ENCODE data around the gene PEAR1.
A peak's percentile ranks its signal among the peaks of the same experiment; 100 is the strongest.

Gene PEAR1

DNA sequence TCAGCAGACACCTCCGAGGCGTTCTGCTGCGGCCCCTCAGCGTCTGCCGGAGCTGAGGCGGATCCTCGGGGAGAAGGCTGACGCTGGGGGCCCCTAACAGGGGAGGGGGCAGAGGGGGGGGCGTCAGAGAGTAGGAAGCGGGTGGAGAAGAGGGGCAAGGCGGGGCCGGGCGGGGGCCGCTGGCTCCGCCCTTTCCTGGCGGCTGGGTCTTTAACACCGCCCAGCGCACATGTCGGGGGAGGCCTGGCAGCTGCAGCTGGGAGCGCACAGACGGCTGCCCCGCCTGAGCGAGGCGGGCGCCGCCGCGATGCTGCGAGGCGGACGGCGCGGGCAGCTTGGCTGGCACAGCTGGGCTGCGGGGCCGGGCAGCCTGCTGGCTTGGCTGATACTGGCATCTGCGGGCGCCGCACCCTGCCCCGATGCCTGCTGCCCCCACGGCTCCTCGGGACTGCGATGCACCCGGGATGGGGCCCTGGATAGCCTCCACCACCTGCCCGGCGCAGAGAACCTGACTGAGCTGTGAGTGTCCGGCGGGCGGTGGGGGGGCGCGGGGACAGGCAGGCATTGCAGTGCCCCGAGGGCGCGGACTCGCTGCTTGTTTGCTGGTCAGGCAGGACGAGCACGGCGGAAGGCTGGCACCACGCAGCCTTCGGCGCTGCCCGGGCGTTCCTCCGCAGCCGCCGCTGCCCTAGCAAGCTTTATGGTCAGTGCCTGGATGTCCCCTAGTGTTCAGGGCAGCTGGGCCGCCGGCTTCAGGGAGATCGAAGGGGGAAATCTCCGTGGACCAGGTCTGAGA lies 32.7 kb upstream of the PEAR1 start, which contains the start of gene NTRK1:
Gene NTRK1, plus strand, starts transcription at position 238 of the 796 bp plus-strand sequence. Its CDS starts 70 bp downstream, at position 308.
- DNase-seq = peak; percentile 63

DNA sequence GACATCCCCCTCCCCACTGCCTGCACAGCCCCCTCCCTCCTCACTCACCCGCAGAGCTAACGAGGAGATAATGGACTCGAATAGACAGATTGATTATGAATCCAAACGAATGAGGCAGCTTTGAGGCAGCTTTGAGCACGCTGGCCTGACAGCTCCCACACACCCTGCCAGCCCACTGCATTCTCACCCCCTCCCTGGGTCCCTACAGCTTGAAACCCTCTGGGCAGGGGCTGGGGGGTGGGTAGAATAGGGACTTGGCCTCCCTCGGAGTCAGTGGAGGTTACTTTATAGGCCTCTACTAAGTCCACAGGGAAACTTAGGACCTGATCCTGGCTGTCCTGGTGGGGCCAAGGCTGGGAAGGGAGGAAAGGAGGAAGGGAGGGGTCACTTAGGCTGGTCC lies 30.9 kb upstream of the PEAR1 start:
- no peak for DNase-seq

DNA sequence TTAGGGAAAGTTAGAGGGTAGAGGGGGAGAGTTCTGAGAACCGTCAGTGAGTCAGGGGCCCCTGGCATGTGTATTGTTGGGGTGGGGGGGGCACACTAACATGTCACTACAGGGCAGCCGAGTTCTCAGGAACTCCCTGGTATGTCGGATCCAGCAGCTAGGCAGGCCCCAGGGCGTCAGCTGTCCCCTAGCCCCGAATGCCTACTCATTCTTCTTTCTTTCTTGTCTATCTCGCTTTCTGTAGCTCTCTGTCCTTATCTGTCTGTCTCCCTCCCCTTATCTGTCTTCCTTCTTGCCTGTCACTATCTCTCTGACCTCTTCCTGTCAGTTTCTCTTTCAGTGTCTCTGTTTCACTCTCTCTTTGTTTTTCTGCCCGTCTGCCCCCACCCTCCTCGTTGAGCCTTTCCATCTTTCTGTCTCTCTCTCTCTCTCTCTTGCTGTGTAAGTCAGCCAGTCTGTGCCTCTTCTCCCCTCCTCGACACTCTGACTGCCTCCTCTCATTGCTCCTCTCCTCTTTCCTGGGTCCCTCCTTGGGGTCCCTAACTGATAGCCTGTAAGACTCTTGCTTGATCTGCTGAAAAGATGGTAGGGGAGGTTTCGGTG lies 30.4 kb upstream of the PEAR1 start:
- no peak for DNase-seq

DNA sequence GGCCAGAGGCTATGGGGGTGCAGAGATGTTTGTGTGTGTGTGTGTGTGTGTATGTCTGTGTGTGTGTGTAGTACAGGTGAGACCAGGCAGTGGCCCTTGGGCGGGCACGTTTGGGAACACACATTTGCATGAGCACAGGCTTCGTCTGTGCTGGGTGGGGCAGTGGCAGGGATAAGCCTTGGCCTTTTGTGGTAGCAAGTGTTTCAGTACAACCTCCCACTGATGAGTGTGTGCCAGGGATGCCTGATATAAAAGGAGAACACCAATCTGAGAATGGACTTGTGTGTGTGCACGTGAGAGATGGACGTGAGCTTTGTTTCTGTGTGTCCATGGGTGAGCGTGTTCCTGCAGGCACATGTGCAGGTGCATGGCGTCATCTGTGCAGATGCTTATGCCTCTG lies 29.9 kb upstream of the PEAR1 start:
- DNase-seq = no peak

DNA sequence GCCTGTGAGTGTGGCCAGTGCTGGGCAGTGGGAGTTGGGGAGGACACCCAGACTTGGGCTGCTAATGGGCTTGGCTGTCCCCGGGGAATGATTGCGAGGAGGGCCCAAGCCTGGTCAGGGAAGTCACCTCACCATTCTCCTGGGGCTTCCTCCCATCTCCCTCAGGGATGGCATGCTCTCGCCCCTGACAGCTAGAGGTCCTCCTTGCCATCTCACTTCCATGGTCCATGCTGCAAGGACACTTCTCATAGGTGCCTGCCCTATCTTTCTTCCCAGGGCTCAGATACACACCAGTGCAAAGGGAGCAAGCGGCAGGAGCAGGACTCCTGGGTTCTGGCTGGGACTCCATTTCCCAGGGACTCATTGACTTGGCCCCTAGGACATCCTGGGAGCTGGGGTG lies 28.7 kb upstream of the PEAR1 start:
- DNase-seq = no peak

DNA sequence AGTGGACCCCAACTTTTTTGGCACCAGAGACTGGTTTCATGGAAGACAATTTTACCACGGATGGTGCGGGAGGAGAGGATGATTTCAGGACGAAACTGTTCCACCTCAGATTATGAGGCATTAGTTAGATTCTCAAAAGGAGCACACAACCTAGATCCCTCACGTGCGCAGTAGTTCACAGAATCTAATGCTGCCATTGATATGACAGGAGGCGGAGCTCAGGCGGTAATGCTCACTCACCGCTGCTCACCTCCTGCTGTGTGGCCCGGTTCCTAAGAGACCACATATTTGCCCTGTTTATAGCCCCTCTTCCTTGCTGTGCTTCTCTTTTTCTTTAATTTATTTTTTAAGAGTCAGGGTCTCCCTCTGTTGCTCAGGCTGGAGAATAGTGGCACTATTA lies 28.3 kb upstream of the PEAR1 start:
- no peak for DNase-seq

DNA sequence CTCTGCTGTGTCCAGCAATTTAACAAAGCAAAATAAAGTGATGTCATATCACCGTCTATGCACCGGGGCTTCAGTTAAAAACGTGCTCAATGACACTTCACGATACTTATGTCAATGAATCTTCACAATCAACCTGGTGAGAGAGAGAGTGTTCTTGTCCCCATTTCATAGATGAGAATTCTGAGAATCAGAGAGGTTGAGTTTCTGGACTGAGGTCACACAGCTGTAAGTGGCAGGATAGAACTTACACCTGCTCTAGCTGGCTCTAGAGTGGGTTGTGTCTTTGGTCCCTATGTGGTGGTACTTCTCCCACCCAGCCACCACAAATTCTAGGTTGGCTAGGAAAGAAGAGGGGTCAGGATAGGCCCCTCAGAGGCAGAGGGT lies 27.7 kb upstream of the PEAR1 start:
- no peak for DNase-seq

DNA sequence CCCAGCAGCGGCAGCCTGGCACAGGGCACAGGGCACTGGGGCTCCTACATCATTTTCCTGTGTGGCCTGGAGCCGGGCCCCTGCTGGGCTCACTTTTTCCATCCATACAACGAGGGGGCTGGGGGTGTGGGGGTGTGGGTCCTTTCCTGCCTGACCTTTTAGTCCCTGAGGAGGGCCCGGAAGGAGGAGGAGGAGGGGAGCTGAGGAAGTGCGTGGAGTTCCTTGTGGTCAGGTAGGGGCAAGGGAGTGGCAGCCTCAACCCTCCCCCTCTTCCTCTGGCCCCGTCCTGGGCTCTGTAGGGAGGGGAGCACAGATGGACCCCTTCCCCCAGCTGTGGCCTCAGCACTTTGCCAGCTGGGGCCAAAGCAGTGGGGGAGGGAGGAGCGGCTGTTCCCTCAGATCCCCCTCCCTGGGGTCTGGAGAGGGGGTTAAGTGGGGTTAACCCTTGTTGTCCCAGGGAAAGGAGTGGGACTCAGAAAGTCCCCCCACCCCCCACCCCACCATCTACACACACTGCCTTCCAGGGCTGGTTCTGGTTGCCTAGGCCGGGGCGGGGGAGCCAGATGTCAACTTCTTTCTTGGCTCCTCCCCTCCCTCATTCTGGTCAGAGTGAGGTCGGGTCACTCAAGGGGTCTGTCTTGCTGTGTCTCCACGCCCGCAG lies 27.1 kb upstream of the PEAR1 start:
- no peak for DNase-seq

DNA sequence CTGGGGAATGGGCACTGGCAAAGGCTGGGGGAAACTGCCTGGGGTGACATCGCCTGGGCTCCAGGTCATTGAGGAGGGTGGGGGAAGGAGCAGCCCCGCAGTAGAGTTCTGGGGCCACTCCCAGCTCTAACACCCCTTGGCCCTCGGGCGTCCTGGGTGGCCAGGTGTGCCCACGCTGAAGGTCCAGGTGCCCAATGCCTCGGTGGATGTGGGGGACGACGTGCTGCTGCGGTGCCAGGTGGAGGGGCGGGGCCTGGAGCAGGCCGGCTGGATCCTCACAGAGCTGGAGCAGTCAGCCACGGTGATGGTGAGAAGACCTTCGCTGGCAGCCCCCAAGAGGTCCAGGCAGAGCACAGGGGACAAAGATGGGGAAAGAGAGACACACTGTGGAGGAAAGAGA lies 25.2 kb upstream of the PEAR1 start:
- DNase-seq = no peak

DNA sequence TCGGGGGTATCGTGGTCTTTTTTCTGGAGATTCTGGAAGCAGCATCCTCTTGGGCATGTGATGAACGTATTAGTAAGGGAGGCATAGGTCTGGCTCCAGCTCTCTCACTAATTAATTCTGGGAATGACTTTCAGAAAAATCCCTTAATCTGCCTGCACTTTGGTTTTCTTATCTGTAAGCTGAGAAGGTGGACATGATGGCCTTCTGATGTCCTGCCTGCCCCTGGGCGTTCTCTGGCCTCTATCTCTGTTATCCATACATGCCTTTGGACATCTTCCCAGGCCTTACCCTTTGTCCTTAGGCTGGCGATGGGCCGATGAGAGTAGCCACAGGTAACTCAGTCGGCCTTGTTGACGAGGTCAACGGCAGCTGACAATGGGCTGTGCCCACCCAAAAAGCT lies 24.1 kb upstream of the PEAR1 start:
- DNase-seq = no peak

DNA sequence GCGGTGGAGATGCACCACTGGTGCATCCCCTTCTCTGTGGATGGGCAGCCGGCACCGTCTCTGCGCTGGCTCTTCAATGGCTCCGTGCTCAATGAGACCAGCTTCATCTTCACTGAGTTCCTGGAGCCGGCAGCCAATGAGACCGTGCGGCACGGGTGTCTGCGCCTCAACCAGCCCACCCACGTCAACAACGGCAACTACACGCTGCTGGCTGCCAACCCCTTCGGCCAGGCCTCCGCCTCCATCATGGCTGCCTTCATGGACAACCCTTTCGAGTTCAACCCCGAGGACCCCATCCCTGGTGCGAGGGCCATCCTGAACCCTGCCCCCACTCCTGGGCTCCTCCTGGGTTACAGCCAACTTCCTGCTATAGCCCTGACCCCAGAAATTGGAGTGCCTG lies 19.9 kb upstream of the PEAR1 start:
- DNase-seq = no peak

DNA sequence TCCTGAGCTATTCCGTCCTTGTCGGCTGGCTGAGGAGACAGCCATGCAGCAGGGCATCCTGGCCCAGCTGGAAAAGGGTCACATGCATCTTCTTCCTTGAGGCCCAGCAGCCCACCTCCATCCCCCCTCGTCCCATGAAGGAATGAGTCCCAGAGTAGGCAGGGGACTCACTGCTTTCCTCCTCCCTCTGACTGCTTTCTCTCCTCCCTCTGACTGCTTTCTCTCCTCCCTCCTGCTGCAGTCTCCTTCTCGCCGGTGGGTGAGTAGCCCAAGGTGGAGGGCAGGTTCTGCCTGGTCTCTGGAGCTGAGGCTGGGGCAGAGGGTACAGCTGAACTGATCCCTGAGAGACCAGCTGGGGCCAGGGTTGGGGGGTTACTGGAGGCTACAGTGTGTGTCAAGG lies 19.4 kb upstream of the PEAR1 start:
- DNase-seq = no peak

DNA sequence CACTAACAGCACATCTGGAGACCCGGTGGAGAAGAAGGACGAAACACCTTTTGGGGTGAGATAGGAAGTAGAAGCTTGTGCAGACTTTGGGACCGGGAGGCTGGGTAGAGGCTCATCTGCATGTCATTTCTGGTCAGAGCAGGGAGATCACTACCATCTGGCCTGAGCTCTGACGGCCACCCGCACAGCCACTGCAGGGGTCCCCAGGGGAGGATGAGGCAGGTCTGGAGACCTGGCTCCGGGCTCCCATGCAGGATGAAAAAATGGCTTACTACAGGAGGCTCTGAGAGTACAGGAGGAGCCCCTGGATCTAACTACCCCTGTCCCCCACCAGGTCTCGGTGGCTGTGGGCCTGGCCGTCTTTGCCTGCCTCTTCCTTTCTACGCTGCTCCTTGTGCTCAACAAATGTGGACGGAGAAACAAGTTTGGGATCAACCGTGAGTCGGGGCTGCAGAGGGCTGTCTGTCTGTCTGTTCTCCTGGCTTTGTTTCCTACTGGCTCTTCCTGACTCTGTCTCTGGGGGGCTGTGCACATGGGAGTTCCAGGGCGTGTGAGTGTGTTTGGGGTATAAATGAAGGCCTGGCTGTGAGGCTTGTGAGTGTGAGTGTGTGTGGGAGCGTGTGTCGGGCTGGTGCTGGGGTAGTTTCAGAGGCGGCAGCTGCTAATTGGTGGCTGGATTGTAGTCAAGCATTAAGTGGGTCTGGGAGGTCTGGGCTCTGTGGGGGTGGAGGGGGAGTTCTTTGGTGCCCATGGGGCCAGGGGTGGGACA lies 18.8 kb upstream of the PEAR1 start:
- DNase-seq = no peak

DNA sequence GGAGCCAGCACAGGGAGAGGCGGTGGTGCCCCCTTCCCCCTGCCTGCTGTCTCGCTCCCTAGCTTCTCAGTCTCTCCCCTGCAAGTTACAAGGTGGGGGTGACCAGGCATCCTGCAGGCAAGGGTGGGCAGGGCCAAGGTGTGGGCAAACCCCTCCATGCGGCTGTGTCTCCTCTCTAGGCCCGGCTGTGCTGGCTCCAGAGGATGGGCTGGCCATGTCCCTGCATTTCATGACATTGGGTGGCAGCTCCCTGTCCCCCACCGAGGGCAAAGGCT lies 18.2 kb upstream of the PEAR1 start:
- DNase-seq = no peak

DNA sequence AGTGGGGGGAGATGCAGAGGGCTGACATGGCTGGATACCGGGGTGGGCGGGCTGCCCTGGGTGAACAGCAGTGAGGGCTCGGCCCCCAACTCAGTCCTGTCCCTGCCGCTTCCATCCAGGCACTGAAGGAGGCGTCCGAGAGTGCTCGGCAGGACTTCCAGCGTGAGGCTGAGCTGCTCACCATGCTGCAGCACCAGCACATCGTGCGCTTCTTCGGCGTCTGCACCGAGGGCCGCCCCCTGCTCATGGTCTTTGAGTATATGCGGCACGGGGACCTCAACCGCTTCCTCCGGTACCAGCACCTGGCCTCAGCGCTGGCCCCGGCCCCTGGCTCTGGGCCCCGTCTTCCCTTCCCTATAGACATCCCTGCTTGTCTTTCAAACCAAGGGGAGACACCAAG lies 17.2 kb upstream of the PEAR1 start:
- DNase-seq = no peak

DNA sequence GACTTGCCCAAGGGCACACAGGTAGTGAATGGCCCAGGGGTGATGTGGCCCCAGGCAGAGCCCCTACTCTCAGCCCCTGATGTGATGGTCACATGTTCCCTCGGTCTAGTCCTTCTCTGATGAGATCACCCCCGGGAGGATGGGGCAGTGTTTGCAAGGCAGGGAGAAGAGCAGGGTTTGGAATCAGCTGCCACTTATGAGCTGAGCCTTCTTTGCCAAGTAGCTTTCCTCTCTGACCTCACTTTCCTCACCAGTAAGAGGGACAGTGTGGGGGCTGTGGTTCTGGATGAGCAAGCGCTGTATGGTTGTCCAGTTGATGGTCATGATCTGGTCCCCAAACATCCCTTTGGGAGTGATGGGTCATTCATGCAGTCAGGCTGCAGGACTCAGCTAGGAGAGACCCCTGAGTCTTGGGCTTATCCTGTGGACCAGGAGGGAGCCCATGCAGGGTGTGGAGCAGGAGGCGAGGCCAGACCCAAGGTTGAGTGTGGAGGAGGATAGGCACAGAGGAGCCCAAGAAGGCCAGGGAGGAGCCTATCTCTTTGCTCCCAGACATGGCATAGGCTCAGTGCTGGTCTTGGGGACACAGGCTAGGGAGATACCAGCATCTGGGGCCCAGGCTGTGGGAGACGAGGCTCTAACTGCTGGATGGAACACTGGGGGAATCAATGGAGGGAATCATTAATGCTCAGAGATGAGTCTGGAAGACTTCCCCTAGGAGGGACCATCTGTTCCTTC lies 15.9 kb upstream of the PEAR1 start:
- DNase-seq = no peak

DNA sequence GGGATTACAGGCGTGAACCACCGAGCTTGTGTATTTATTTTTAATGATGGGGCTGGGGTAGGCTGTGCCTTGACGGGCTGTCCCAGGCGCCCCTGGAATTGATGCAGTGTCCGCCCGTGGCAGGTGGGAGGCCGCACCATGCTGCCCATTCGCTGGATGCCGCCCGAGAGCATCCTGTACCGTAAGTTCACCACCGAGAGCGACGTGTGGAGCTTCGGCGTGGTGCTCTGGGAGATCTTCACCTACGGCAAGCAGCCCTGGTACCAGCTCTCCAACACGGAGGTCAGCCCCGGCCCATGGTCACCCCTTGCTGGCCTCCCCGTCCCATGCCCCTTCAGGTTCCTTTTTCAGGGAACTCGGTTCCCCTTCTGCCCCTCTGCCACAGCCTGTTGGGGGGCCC lies 13.6 kb upstream of the PEAR1 start:
- no peak for DNase-seq

DNA sequence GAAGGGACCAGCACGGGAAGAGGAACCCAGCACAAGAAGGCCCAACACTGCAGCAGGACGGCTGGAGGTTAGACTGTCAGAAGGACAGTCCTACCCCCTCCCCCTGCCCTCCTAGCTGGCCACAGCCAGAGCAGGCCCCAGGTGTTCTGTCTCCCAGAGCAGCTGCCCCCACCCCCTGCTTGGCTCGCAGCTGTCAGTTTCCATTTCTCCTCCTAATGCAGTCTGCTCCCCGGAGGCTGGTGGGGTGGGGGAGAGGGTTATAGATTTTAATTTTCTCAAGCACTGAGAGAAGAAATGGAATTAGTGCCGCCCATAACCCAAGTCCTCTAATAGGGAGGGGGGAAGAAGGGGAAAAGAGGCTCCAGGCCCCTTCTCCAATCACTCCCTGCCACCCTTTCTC lies 13.0 kb upstream of the PEAR1 start:
- no peak for DNase-seq

DNA sequence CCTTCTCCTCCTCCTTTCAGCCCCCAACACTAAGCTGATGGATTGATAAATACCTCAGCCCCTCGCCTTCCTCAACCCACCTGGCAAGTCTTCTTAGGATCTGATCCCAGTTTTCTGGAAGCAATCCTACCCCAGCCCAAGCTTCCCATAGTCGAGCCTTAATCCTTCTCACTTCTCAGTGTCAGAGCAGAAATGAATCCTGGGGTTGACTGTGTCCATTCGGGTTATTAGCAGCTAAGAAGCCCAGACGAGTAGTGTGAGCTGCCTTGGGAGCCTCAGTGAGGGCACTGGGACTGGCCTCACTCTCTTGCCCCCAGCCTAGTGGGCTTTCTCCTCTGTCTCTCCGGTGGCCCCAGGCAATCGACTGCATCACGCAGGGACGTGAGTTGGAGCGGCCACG lies 12.4 kb upstream of the PEAR1 start:
- DNase-seq = no peak

DNA sequence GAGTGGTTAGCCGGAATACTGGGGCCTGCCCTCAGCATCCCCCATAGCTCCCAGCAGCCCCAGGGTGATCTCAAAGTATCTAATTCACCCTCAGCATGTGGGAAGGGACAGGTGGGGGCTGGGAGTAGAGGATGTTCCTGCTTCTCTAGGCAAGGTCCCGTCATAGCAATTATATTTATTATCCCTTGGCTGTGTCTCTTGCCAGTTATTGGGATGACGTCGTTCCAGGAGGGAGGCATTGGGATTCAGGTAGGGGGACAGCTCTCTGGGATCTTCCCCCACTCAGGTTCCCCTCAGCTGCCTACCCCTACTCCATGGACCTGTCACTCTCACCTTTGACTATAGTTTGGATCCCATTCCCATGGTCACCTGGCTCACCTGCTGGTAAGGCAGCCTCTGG lies 11.9 kb upstream of the PEAR1 start:
- DNase-seq = no peak

DNA sequence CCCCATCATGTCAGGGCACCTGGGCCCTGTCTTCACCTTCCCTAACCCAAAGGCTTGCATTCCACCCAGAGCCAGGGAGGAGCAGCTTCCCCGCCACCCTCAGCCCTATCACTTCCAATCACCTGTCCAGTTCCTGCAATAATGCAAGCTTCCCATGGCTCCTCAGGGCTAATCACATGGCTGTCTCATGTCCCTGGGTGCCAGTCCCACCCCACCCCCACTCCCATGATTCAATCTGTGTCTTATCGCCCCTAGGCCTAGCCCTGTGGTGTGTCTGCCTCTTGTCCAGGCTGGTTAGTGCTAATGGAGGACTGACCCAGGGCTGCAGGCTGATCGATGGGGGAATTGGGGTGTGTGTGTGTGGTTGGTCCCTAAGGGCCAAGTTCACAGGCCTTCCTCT lies 11.0 kb upstream of the PEAR1 start:
- DNase-seq = no peak

DNA sequence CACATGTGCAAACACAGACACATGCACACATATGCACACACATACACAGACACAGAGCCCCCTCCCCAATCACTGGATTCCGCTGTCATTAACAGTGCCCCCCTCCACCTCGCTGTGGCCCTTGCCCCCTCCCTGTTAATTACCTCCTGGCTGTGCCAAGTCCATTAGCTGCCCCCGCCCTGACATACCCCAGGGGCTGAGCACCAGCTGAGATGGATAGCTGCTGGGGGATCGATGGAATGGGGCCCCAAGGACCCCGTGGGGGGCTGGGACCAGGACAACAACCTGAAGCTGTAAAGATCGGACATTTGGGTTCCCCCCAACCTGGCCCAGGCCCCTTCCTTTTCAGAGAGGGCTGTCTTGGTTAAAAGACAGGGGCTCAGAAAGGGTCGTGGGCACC lies 9.6 kb upstream of the PEAR1 start:
- no peak for DNase-seq

DNA sequence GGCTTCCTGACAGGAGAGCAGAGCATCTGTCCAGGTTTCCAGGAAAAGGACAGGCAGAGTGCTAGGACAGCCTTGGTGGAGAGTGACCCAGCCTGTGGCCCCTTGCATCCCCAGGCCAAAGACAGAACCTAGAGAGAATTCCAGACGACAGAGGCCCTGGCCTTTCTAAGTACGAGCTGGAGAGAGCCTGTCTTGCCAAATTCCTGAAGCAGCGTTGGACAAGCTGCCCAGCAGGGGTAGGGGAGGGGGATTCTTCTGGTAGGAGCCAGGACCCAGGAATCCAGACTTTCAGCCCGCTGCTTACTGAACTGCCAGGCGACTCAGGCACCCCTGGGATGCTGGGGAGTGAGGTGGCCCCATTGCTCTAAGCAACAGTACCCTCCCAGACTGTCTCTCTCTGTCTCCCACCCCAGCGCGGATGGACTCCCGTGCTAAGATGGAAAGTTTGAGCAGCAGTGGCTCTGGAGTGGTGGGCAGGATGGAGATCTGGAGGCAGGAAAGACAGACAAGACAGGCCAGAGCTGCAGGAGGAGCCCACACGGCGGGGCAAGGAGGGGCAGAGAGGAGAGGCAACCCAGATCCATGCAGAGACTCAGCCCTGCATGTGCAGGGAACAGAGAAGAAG lies 8.8 kb upstream of the PEAR1 start:
- DNase-seq = no peak
